CD14-positive monocyte (primary cell): Measurements from ENCODE around the gene IL5RA. TPM values are rescaled to one million over a fixed set of nuclear protein-coding genes. Genes with fewer than 3 reads are reported as not detected.
A peak's percentile ranks its signal among the peaks of the same experiment; 100 is the strongest.

Experiments
- DNase-seq, 3 donors: peaks; one replicate each; pipeline ENCODE4 v3.0.0-alpha.2; 2011 to 2022
- H2AFZ ChIP-seq: 2 replicates; pipeline ENCODE4 v1.6.0; 2012; ENCODE audit warnings: mild to moderate bottlenecking, low read depth, low read length, inconsistent platforms; ENCODE audit not compliant: insufficient read depth, poor library complexity, severe bottlenecking
- H3K27ac ChIP-seq, 2 donors: 1 replicate in 1 of 2; 2 replicates in 1 of 2; pipeline ENCODE4 v1.5.1; 2012 to 2013; ENCODE audit warnings: low read length in 2 of 2, control low read depth in 1 of 2, inconsistent platforms in 1 of 2, low read depth in 1 of 2, mild to moderate bottlenecking in 1 of 2
- H3K27me3 ChIP-seq, 2 donors: one replicate each; pipeline versions ENCODE4 v1.6.0 to v1.6.1; 2011 to 2013; ENCODE audit warnings: low read length in 2 of 2; ENCODE audit not compliant: control insufficient read depth in 2 of 2, insufficient read depth in 2 of 2
- H3K36me3 ChIP-seq, 2 donors: replicated peaks in 1 of 2; 1 replicate in 1 of 2; 2 replicates in 1 of 2; pipeline versions ENCODE4 v1.5.1 to v1.6.1; 2012 to 2013; ENCODE audit warnings: low read length in 2 of 2, control low read depth in 1 of 2, inconsistent platforms in 1 of 2, mild to moderate bottlenecking in 1 of 2; ENCODE audit not compliant: insufficient read depth in 2 of 2, control insufficient read depth in 1 of 2
- H3K4me1 ChIP-seq, 2 donors: 1 replicate in 1 of 2; 2 replicates in 1 of 2; pipeline versions ENCODE4 v1.5.1 to v1.6.1; 2012 to 2013; ENCODE audit warnings: low read length in 2 of 2, control low read depth in 1 of 2, inconsistent platforms in 1 of 2, mild to moderate bottlenecking in 1 of 2, moderate library complexity in 1 of 2; ENCODE audit not compliant: insufficient read depth in 2 of 2, control insufficient read depth in 1 of 2
- H3K4me2 ChIP-seq: replicated peaks from 2 replicates; pipeline ENCODE3; 2012; ENCODE audit warnings: low read length, moderate library complexity, mild to moderate bottlenecking; ENCODE audit not compliant: poor library complexity, severe bottlenecking; ENCODE audit errors: extremely low read depth
- H3K4me3 ChIP-seq, 3 experiments: fragments of 200-600 bp in 1 of 3; sonication (generic) in 1 of 3; replicated peaks in 1 of 3; 1 replicate in 2 of 3; 2 replicates in 1 of 3; pipeline ENCODE4 v1.5.1; 2011 to 2013; ENCODE audit warnings: low read length in 3 of 3, mild to moderate bottlenecking in 3 of 3, control low read depth in 2 of 3, low read depth in 2 of 3, inconsistent platforms in 1 of 3, moderate library complexity in 1 of 3
- H3K79me2 ChIP-seq: 2 replicates; pipeline ENCODE4 v1.6.0; 2012; ENCODE audit warnings: mild to moderate bottlenecking, control low read depth, inconsistent platforms, low read length, moderate library complexity; ENCODE audit not compliant: insufficient read depth
- H3K9ac ChIP-seq: 2 replicates; pipeline ENCODE4 v1.6.0; 2017; ENCODE audit warnings: low read length, mild to moderate bottlenecking; ENCODE audit not compliant: insufficient read depth, poor library complexity, severe bottlenecking
- H3K9me3 ChIP-seq, 2 donors: replicated peaks in 1 of 2; 1 replicate in 1 of 2; 2 replicates in 1 of 2; pipeline versions ENCODE4 v1.5.1 to v1.6.1; 2012 to 2013; ENCODE audit warnings: low read length in 2 of 2, control low read depth in 1 of 2; ENCODE audit not compliant: control insufficient read depth in 1 of 2, insufficient read depth in 1 of 2
- H4K20me1 ChIP-seq: 2 replicates; pipeline ENCODE4 v1.6.0; 2012; ENCODE audit warnings: mild to moderate bottlenecking, low read length, control low read depth, moderate library complexity; ENCODE audit not compliant: insufficient read depth
- H3K27ac Mint-ChIP-seq, 7 donors: one replicate each; pipeline ENCODE4 v1.8.0; 2020; ENCODE audit warnings: mild to moderate bottlenecking in 7 of 7, mixed read lengths in 7 of 7, moderate library complexity in 6 of 7, inconsistent platforms in 2 of 7
- H3K27me3 Mint-ChIP-seq, 3 donors: one replicate each; pipeline ENCODE4 v1.8.0; 2021 to 2022; ENCODE audit warnings: low read depth in 3 of 3, mild to moderate bottlenecking in 3 of 3, mixed read lengths in 3 of 3, moderate library complexity in 3 of 3, inconsistent platforms in 1 of 3
- H3K36me3 Mint-ChIP-seq, 2 donors: one replicate each; pipeline ENCODE4 v1.8.0; 2020; ENCODE audit warnings: mixed read lengths in 2 of 2, inconsistent platforms in 1 of 2, mild to moderate bottlenecking in 1 of 2
- H3K4me1 Mint-ChIP-seq: one replicate; pipeline ENCODE4 v1.8.0; 2020; ENCODE audit warnings: mild to moderate bottlenecking, mixed read lengths
- H3K4me3 Mint-ChIP-seq, 2 donors: one replicate each; pipeline ENCODE4 v1.8.0; 2020; ENCODE audit warnings: mild to moderate bottlenecking in 2 of 2, mixed read lengths in 2 of 2, moderate library complexity in 1 of 2
- H3K9me3 Mint-ChIP-seq, 7 donors: one replicate each; pipeline ENCODE4 v1.8.0; 2020 to 2022; ENCODE audit warnings: mixed read lengths in 7 of 7, mild to moderate bottlenecking in 6 of 7, moderate library complexity in 6 of 7, inconsistent platforms in 2 of 7
- CTCF ChIP-seq: fragments of 200-600 bp; IDR thresholded peaks from one replicate; pipeline ENCODE4 v1.8.0; 2022; ENCODE audit warnings: antibody characterized with exemption, mild to moderate bottlenecking
- WGBS: methylation state at CpG from one replicate; pipeline ENCODE4 v1.1.5; 2013; ENCODE audit warnings: missing lambda C conversion rate; ENCODE audit not compliant: insufficient coverage; 5-methylcytosine and 5-hydroxymethylcytosine counted together
- intact Hi-C, 2 donors: fragments of 100-400 bp; cut with micrococcal nuclease; formaldehyde crosslinking; loops; one replicate each; pipeline versions ENCODE4 v1.15.0 to v1.15.1; 2023
- polyA plus RNA-seq, 3 donors: library from polyadenylated mRNA; depleted of rRNA in 1 of 3; unstranded in 2 of 3; stranded (reverse) in 1 of 3; fragments of 300-500 nt in 2 of 3; fragments of >200 nt in 1 of 3; fragmentation: Illumina TruSeq in 2 of 3; gene quantifications; 1 replicate in 2 of 3; 2 replicates in 1 of 3; pipeline ENCODE4 v1.2.3, GENCODE V29; 2012 to 2021

Gene IL5RA
- polyA plus RNA-seq, 3 donors: not detected

- intact Hi-C loops: no loop called here
- no CpG with 5 or more reads among the region's 4 CpGs for WGBS
- TF ChIP-seq CTCF: no peak
Observed at GRCh38 chr3:3113042-3113709, 3.0 kb upstream of the IL5RA start.

GRCh38 chr3:3110749-3111361 is 681 bp upstream of the IL5RA start:
- Mint-ChIP-seq H3K4me1 (peaks cover 5% of the 10 kb centered on the region), H3K27me3 (peaks cover 2 to 3% (median 2%) of the 10 kb centered on the region in 3 donors), H3K9me3 (peaks cover 0 to 3% (median 0%) of the 10 kb centered on the region in 7 donors), H3K27ac (peak overlapping the region in 4 of 7 donors; percentile 1 to 65 (median 10)), H3K4me3 (no peak overlapping the region), H3K36me3 (no peaks in the 10 kb centered on the region)
- H3K36me3 ChIP-seq: no peaks in the 10 kb centered on the region
- H3K27me3 ChIP-seq: no peaks in the 10 kb centered on the region
- H3K9me3 ChIP-seq: no peaks in the 10 kb centered on the region
- no peak overlapping the region for H3K27ac ChIP-seq
- no peaks in the 10 kb centered on the region for H3K4me1 ChIP-seq
- H3K4me2 ChIP-seq: no peak overlapping the region
- no peak for TF ChIP-seq CTCF
- intact Hi-C loops: no loop called here
- H3K4me3 ChIP-seq: no peak overlapping the region
- no peak overlapping the region for H2AFZ ChIP-seq
- no peaks in the 10 kb centered on the region for H3K79me2 ChIP-seq
- 89% methylated on average over 5 of the region's 7 CpGs for WGBS
- H3K9ac ChIP-seq: no peak overlapping the region
- no peaks in the 10 kb centered on the region for H4K20me1 ChIP-seq
- DNase-seq: no peak

More at GRCh38 chr3:3113042-3113709, 3.0 kb upstream of the IL5RA start:
- Histone ChIP-seq H3K9ac (no peak overlapping the region), H3K4me1 (no peaks in the 10 kb centered on the region), H3K27ac (no peak overlapping the region), H4K20me1 (no peaks in the 10 kb centered on the region), H3K79me2 (no peaks in the 10 kb centered on the region), H3K4me3 (no peak overlapping the region), H2AFZ (no peak overlapping the region), H3K27me3 (no peaks in the 10 kb centered on the region), H3K9me3 (no peaks in the 10 kb centered on the region), H3K36me3 (no peaks in the 10 kb centered on the region), H3K4me2 (no peak overlapping the region)
- Mint-ChIP-seq H3K36me3 (no peaks in the 10 kb centered on the region), H3K27ac (no peak overlapping the region), H3K27me3 (peaks cover 0 to 2% (median 2%) of the 10 kb centered on the region in 3 donors), H3K4me3 (no peak overlapping the region), H3K4me1 (peaks cover 5% of the 10 kb centered on the region), H3K9me3 (peaks cover 0 to 3% (median 0%) of the 10 kb centered on the region in 7 donors)
- no peak for DNase-seq
